Hematopoietic multipotent progenitor cell (in vitro differentiated cells): ENCODE measurements around the gene TMEM273. TPM values are rescaled to one million over a fixed set of nuclear protein-coding genes. Genes with fewer than 3 reads are reported as not detected.

Experiments
- total RNA-seq: library from RNA; depleted of rRNA; stranded (reverse); fragments of >200 nt; gene quantifications from one replicate; pipeline ENCODE4 v1.2.3, GENCODE V29; 2012

TMEM273 gene
- total RNA-seq, 1 donor: 1.6 TPM

Other genes with a start within 250 kb of the TMEM273 start
- not detected for gene LRRC18, start 248.6 kb downstream of the TMEM273 start, total RNA-seq
- 0.27 TPM for gene VSTM4, start 72.9 kb downstream of the TMEM273 start, total RNA-seq
- not detected for gene FAM170B, start 54.4 kb downstream of the TMEM273 start, total RNA-seq
- gene C10orf71, start 110.8 kb upstream of the TMEM273 start, total RNA-seq: not detected
- not detected for gene DRGX, start 207.7 kb upstream of the TMEM273 start, total RNA-seq